ENCODE results near the gene APOA1.

APOA1 gene

GRCh38 chr11:116837231-116838091, at the start of gene APOA1:
Gene APOA1, minus strand, starts transcription at chr11:116837622. Its CDS starts 235 bp downstream, at chr11:116837387.
- DNase-seq: no peak

GRCh38 chr11:116885951-116886655, 48.7 kb upstream of the APOA1 start:
- no peak for DNase-seq

GRCh38 chr11:116882386-116882785, 45.0 kb upstream of the APOA1 start:
- DNase-seq: no peak

- no peak for DNase-seq
Measured at GRCh38 chr11:116881143-116881542, 43.7 kb upstream of the APOA1 start.

GRCh38 chr11:116879800-116880625, 42.6 kb upstream of the APOA1 start:
- DNase-seq: no peak

GRCh38 chr11:116876656-116877055, 39.2 kb upstream of the APOA1 start:
- DNase-seq: no peak

- DNase-seq: no peak
Measured at GRCh38 chr11:116875194-116875593, 37.8 kb upstream of the APOA1 start.

- no peak for DNase-seq
Measured at GRCh38 chr11:116874251-116874650, 36.8 kb upstream of the APOA1 start.

- DNase-seq: no peak
Measured at GRCh38 chr11:116873381-116873780, 36.0 kb upstream of the APOA1 start.

GRCh38 chr11:116871248-116871647, 33.8 kb upstream of the APOA1 start:
- no peak for DNase-seq

GRCh38 chr11:116870054-116870453, 32.6 kb upstream of the APOA1 start:
- no peak for DNase-seq

- no peak for DNase-seq
Measured at GRCh38 chr11:116869610-116870009, 32.2 kb upstream of the APOA1 start.

- DNase-seq: no peak
Measured at GRCh38 chr11:116868066-116868465, 30.6 kb upstream of the APOA1 start.

- no peak for DNase-seq
Measured at GRCh38 chr11:116867619-116868018, 30.2 kb upstream of the APOA1 start.

GRCh38 chr11:116866804-116867455, 29.5 kb upstream of the APOA1 start:
- no peak for DNase-seq

- no peak for DNase-seq
Measured at GRCh38 chr11:116865696-116866095, 28.3 kb upstream of the APOA1 start.

- DNase-seq: no peak
Measured at GRCh38 chr11:116864531-116864930, 27.1 kb upstream of the APOA1 start.

GRCh38 chr11:116862951-116863350, 25.5 kb upstream of the APOA1 start:
- no peak for DNase-seq

- DNase-seq: no peak
Measured at GRCh38 chr11:116862185-116862584, 24.8 kb upstream of the APOA1 start.

GRCh38 chr11:116861539-116861938, 24.1 kb upstream of the APOA1 start:
- DNase-seq: no peak

GRCh38 chr11:116860303-116860702, 22.9 kb upstream of the APOA1 start:
- DNase-seq: no peak

- no peak for DNase-seq
Measured at GRCh38 chr11:116859175-116859574, 21.8 kb upstream of the APOA1 start.

GRCh38 chr11:116857936-116858335, 20.5 kb upstream of the APOA1 start:
- no peak for DNase-seq
